Common myeloid progenitor, CD34-positive (primary cell): Measurements from ENCODE around the gene PDE5A.

Experiments used
- CTCF ChIA-PET: fragments of 350-600 bp; sonication (Branson Sonifier 250); formaldehyde crosslinking; loops from one replicate; lab custom pipeline; 2021; ENCODE audit warnings: antibody characterized with exemption; lab: Charles Lee
- POLR2A ChIA-PET: fragments of 350-600 bp; sonication (Branson Sonifier 250); formaldehyde crosslinking; loops from one replicate; lab custom pipeline; 2021; ENCODE audit warnings: antibody characterized with exemption; lab: Charles Lee
- DNase-seq, 3 donors: peaks; one replicate each; pipeline versions ENCODE4 v3.0.0 to v3.0.0-alpha.2; 2013
- H3K27ac ChIP-seq, 2 experiments: 1 replicate in 1 of 2; 2 replicates in 1 of 2; pipeline ENCODE4 v1.7.0; 2013; ENCODE audit warnings: inconsistent platforms in 2 of 2, low read length in 2 of 2, mild to moderate bottlenecking in 2 of 2, low read depth in 1 of 2, moderate library complexity in 1 of 2; ENCODE audit not compliant: severe bottlenecking in 2 of 2, insufficient read depth in 1 of 2, poor library complexity in 1 of 2
- H3K27me3 ChIP-seq, 5 experiments: replicated peaks in 2 of 5; 1 replicate in 3 of 5; 2 replicates in 2 of 5; pipeline versions ENCODE4 v1.6.1 to v1.7.0; 2013; ENCODE audit warnings: low read length in 4 of 5, mild to moderate bottlenecking in 2 of 5, moderate library complexity in 2 of 5, inconsistent platforms in 1 of 5; ENCODE audit not compliant: insufficient read depth in 5 of 5, control insufficient read depth in 4 of 5
- H3K36me3 ChIP-seq, 4 experiments: 1 replicate in 2 of 4; 2 replicates in 2 of 4; pipeline versions ENCODE4 v1.6.1 to v1.7.0; 2013; ENCODE audit warnings: low read length in 3 of 4, control low read depth in 1 of 4, mild to moderate bottlenecking in 1 of 4; ENCODE audit not compliant: control insufficient read depth in 4 of 4, insufficient read depth in 4 of 4
- H3K4me1 ChIP-seq, 4 experiments: 1 replicate in 3 of 4; 2 replicates in 1 of 4; pipeline versions ENCODE4 v1.6.1 to v1.7.1; 2013; ENCODE audit warnings: low read length in 3 of 4, mild to moderate bottlenecking in 3 of 4, control low read depth in 1 of 4, inconsistent platforms in 1 of 4, moderate library complexity in 1 of 4; ENCODE audit not compliant: control insufficient read depth in 4 of 4, insufficient read depth in 4 of 4; ENCODE audit errors: control extremely low read depth in 1 of 4
- H3K4me3 ChIP-seq, 7 experiments: 1 replicate in 4 of 7; 2 replicates in 3 of 7; pipeline versions ENCODE4 v1.5.1 to v1.7.0; 2013; ENCODE audit warnings: mild to moderate bottlenecking in 7 of 7, low read length in 6 of 7, moderate library complexity in 6 of 7, inconsistent platforms in 2 of 7, low read depth in 2 of 7, control low read depth in 1 of 7; ENCODE audit not compliant: insufficient read depth in 4 of 7, control insufficient read depth in 1 of 7; ENCODE audit errors: extremely low read depth in 1 of 7
- H3K9me3 ChIP-seq, 5 experiments: 1 replicate in 4 of 5; 2 replicates in 1 of 5; pipeline versions ENCODE4 v1.6.1 to v1.7.1; 2013; ENCODE audit warnings: low read length in 4 of 5, mild to moderate bottlenecking in 2 of 5, inconsistent platforms in 1 of 5, low read depth in 1 of 5, moderate library complexity in 1 of 5; ENCODE audit not compliant: control insufficient read depth in 4 of 5, insufficient read depth in 2 of 5; ENCODE audit errors: control extremely low read depth in 1 of 5
- whole genome bisulfite sequencing: methylation state at CpG from one replicate; pipeline ENCODE4 v1.1.5; 2013; ENCODE audit not compliant: insufficient coverage; 5-methylcytosine and 5-hydroxymethylcytosine counted together

PDE5A gene

DNA sequence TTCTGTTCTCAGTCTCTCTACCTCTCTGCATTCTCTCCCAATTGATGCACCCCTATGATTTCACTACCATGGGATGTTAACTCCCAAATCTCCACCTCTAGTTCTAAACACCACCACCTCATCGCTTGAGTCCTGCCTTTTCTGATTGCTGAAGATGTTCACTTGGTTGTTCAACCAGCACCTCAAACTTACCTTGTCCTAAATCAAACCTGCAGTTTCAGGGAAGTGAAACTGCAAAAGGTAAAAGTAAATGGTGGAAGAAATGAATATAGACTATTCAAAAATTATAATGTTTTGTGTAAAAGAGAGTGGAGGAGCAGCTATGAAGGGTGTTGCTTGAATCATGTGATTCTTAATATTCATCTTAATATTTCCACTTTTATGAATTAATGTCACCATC lies 91.0 kb downstream of the PDE5A start:
- 100% methylated on average over 1 of the region's 1 CpG for WGBS
- CTCF ChIA-PET, result interaction anchor here (1.7 kb wide), 1 partner anchor 44 kb away, joined by 3 read pairs; no protein-coding TSS in a partner anchor
- Histone ChIP-seq H3K4me3 (no peak overlapping the region), H3K4me1 (no peaks in the 10 kb centered on the region), H3K27me3 (no peaks in the 10 kb centered on the region), H3K9me3 (peaks cover 0 to 13% (median 6%) of the 10 kb centered on the region in 5 experiments), H3K36me3 (peaks cover 0 to 9% (median 0%) of the 10 kb centered on the region in 4 experiments), H3K27ac (no peak overlapping the region)
- DNase-seq, result no peak
- POLR2A ChIA-PET, result no interaction called here

DNA sequence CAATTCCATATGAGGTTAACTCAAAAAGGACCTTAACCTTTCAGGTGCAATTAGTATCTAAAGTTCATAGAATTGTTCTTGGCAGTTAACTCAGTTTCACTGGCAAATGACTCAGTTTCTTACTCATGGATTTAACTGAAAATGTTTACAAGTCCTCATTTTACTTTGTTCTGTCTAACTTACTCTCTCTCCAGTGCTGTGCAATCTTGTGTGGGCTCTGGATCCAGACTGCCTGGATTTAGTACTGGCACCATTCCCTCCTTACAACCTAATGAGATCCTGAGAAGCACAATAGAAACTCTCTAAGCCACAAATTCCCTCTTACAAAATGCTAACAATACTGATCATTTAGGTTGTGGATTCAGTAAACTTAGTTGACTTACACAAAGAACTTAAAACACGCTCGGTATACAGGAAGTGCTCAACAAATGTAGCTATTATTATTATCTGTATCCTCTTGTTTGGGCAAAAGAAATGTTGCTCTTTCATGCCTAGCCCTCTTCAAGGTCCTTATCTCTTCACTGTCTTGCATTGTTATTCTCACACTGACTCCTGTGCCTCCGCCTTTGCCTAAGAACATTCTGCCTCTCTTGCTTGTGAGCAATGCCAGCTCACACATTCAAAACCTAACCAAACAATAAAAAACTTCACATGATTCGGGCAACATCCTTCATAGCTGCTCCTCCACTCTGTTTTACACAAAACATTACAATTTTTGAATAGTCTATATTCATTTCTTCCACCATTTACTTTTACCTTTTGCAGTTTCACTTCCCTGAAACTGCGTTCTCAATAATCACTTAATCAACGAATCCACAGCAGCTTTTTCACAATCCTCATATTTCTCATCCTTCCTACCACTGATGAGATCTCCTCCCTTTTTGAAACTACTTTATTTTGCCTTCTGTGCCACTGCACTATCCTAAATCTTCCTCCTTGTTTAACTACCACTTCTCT lies 91.8 kb downstream of the PDE5A start:
- no peak for DNase-seq
- no peaks in the 10 kb centered on the region for H3K27me3 ChIP-seq
- H3K9me3 ChIP-seq, result peaks cover 0 to 13% (median 6%) of the 10 kb centered on the region in 5 experiments
- 95% methylated on average over 4 of the region's 6 CpGs for WGBS
- ChIA-PET CTCF (interaction anchor here (1.7 kb wide), 1 partner anchor 43 kb away, joined by 3 read pairs; no protein-coding TSS in a partner anchor), POLR2A (no interaction called here)
- no peaks in the 10 kb centered on the region for H3K4me1 ChIP-seq
- H3K36me3 ChIP-seq, result peaks cover 0 to 9% (median 0%) of the 10 kb centered on the region in 4 experiments
- no peak overlapping the region for H3K27ac ChIP-seq
- no peak overlapping the region for H3K4me3 ChIP-seq

DNA sequence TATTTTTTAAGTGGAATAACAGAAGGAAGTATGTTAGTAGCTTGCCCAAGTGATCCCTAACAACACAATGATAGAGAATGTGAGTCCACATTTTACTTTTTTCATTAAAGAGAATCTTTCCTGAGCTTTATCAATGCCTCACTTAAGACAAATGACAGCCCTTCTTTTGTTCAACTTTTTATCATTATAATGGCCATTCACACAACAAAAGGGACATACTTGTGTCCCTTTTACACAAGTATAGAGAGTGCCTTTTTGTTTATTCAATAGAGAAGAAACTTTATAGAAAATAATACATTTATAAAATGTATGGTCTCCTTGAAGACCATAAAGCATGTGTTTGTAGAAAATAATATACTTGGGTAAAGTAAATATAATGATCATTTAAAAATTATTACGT lies 96.3 kb downstream of the PDE5A start:
- Histone ChIP-seq H3K4me3 (no peak overlapping the region), H3K27ac (no peak overlapping the region), H3K36me3 (peaks cover 0 to 7% (median 0%) of the 10 kb centered on the region in 4 experiments), H3K4me1 (no peaks in the 10 kb centered on the region), H3K27me3 (no peaks in the 10 kb centered on the region), H3K9me3 (peaks cover 0 to 13% (median 6%) of the 10 kb centered on the region in 5 experiments)
- ChIA-PET CTCF (no interaction called here), POLR2A (no interaction called here)
- no peak for DNase-seq
- WGBS, result 100% methylated on average over 1 of the region's 1 CpG

DNA sequence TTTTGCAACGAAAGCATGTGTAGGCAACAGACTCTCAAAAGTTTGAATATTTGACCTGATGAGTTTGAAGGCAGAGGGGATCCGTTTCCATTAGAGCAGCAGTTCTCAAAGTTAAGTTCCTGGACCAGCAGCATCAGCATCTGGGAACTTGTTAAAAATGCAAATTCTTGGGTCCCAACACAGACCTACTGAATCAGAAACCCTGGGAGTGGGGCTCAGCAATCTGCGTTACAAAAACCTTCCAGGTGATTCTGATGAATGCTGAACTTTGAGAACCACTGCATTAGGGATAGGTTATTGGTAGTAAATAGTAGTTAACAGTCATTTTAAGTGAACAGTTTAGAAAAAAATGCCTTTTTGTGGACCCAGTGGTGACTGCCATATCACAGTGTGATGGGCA lies 98.8 kb downstream of the PDE5A start:
- no peaks in the 10 kb centered on the region for H3K27me3 ChIP-seq
- H3K36me3 ChIP-seq, result peaks cover 0 to 5% (median 0%) of the 10 kb centered on the region in 4 experiments
- no peak for DNase-seq
- POLR2A ChIA-PET, result no interaction called here
- no peaks in the 10 kb centered on the region for H3K4me1 ChIP-seq
- H3K27ac ChIP-seq, result no peak overlapping the region
- CTCF ChIA-PET, result no interaction called here
- 92% methylated on average over 3 of the region's 3 CpGs for WGBS
- H3K4me3 ChIP-seq, result no peak overlapping the region
- peaks cover 0 to 9% (median 2%) of the 10 kb centered on the region in 5 experiments for H3K9me3 ChIP-seq

DNA sequence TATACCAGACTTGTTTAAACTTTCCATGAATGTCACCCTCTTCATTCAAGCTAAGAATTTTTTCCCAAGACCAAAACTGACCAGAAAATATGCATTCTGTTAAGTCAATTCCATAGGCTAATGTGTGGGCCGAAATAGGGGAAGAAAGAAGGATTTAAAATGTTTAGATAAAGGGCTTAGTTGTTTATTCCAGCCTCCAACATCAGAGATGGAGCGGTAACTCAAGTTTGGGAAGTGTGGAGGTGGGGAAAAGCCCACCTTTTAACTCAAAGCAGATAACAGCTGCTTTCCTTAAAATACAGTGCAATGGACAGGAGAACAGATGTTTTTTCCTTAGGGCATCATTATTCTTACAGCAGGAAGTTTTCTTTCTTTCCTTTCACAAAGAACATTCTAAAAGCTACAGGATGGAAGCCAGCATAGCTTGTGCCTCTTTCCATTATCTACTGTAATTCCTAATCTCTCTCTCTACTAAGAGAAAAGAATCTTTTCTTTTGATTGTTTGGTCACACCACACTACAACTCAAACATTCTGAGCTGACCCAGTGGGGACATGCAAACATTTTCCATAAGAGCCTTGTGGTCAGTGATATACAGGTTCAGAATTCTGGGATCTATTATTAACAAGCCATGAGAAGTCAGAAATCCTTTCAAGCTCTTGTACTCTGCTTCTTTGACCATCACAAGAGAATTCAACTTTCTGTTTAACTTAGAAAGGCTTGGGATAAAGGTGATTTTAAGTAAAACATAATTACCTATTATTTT lies 101.6 kb downstream of the PDE5A start:
- no peak for DNase-seq
- POLR2A ChIA-PET, result no interaction called here
- Histone ChIP-seq H3K4me1 (no peaks in the 10 kb centered on the region), H3K36me3 (no peaks in the 10 kb centered on the region), H3K4me3 (no peak overlapping the region), H3K27me3 (no peaks in the 10 kb centered on the region), H3K9me3 (no peaks in the 10 kb centered on the region), H3K27ac (no peak overlapping the region)
- CTCF ChIA-PET, result no interaction called here
- no CpG with 5 or more reads among the region's 2 CpGs for WGBS

DNA sequence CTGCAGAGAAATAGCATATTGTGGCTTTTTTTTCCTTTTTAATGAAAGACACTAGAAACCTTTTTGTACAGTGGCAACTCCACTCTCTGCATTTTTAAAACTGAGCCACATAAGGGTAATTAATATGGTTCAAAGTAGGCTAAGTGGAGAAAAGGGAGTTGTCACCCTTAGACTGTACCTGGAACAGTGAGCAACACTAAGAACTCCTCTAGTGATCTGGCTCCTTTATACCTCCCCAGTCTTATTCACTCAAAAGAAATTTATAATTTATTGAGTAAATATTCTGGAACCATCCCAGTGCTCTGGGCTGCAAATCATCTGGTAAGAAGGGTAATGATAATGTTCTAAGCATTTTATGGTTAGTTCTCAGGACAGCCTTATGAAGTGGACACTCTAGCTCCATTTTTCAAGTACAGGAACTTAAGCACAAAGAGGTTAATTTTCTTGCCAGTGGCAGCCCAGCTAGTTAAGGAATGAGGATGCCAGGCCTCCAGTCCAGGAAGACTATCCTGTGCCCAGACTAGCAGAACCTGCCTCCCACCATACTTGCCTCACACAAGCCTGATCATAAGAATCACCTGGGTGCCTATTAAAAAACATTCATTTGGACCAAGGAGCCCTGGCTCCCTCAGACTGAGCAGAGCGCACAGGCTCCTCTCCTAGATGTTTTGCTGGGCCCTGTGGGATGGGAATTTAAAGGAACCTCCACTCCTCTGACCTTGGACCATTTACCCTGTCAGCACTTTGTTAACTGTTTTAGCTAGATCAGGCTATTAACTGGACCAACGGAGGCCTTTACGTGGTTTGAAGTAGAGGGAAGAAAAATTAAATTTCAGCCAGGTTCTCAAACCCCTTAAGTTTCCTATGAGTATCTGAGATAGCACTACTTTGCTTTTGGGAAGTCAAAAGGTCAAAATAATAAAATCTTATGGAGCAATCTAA lies 102.6 kb downstream of the PDE5A start:
- no peak for DNase-seq
- Histone ChIP-seq H3K27me3 (no peaks in the 10 kb centered on the region), H3K9me3 (no peaks in the 10 kb centered on the region), H3K4me1 (no peaks in the 10 kb centered on the region), H3K27ac (no peak overlapping the region), H3K36me3 (peaks cover 0 to 2% (median 0%) of the 10 kb centered on the region in 4 experiments), H3K4me3 (no peak overlapping the region)
- 100% methylated on average over 1 of the region's 3 CpGs for WGBS
- ChIA-PET POLR2A (no interaction called here), CTCF (no interaction called here)
